NCI-H82 (cell line): Measurements from ENCODE around the gene DALRD3.
A peak's percentile ranks its signal among the peaks of the same experiment; 100 is the strongest.
"Not testable (repeated sequence)": the region's sequence is repeated elsewhere in the genome, so short reads cannot be mapped to it uniquely, and the experiment has no call there.

Experiments
- DNase-seq: peaks from one replicate; lab custom pipeline; 2025; lab: John Stamatoyannopoulos, UW

Gene DALRD3

DNA sequence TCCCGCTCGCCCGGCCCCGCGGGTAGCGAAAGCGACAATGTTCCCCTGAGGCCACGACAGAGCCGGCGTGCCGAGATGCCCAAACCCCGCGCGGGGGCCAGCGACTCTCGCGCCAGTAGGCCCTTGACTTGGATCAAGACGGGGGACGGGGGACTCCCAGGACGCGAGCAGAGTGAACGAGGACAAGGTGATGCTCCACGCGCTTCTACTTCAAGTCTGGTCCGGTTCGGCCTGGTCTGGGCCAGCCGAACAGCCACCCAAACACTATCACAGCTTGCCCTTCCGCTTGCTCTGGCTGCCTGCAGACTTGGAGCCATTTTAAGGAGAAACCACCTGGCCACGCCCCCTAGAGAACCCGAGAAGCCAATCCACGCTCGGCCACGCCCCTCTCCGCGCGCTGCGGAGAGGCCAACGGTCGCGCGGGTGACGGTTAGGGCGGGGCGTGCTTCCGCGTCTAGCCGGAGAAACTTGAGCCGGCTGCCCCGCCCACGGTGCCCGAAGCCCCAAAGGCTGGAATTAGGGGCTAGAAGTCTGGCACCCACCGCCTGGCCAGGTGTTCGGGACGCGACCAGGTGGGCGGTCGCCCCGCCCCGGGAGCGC lies 2.9 kb upstream of the DALRD3 start:
- peak; percentile 98 for DNase-seq

DNA sequence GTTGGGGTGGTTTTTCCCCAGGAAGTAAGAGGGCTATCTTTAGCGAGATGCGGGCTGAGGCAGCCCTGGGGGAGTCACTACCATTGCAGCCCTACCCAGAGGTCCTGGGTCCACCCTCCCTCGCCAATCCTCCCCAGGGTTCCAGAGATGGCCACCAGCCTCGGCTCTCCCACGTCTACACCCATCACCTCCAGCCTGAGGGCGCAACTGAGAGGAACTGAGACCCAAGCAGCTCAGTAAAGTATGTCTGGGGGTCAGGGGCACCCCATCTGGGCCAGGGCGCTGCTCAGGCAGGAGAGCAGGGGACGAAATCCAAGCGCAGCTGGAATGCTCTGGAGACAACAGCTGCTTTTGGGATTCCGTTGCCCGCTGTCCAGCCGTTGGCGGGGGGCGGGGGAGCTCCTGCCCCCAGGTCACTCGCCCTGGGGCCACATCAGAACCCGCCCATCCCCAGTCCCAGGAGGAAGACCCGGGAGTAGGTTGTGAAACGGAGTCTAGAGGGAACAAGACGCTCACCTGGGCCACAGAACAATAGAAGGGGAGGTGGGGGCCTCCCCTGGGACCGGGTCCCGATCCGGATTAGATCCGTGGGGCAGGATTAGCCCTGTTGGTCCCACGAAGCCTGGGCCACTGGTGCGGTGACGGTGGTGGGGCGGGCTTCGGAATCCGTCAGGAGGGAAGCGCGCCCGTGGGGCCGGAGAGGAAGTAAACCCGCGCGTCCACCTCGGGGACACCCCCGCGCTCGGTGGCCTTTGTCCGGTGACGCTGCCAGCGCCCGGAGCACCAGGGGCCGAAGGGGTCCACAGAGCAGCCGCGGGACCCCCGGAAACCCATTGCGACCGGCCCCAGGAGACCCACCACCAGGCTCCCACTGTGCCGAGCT lies 2.2 kb upstream of the DALRD3 start:
- peak; percentile 73 for DNase-seq

DNA sequence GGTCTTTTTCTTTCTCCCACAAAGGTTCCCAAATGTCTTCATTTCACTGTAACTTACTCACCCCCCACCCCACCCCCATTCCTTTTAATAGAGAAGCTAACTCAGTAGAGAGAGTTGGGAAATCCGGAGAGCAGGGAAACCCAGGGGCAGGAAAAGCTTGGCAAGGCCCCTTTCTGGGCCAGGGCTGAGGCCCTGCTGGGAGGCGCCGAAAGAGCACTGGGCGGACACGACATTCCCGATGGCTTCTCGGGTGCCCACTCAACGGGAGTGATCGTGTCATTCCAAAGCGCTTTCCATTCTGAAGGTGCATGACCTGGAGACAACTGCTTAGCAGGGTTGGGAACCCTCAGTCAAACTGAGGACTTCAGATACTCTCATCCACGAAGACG lies 1.6 kb upstream of the DALRD3 start:
- DNase-seq, result no peak

DNA sequence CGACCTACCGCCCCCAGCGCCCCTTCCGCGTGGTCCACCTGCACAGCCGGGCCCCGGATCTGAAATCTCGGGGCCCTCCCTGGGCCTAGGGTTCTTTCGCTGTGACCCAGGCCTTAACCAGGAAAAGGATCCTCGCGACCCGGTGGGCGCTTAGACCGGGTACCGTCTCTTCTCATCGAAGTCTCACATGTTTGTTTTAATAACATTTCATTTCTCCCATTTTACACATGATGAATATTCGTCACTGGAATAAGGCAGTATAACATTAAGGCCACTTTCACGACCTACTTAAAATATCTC lies 277 bp upstream of the DALRD3 start:
- DNase-seq, result no peak

DNA sequence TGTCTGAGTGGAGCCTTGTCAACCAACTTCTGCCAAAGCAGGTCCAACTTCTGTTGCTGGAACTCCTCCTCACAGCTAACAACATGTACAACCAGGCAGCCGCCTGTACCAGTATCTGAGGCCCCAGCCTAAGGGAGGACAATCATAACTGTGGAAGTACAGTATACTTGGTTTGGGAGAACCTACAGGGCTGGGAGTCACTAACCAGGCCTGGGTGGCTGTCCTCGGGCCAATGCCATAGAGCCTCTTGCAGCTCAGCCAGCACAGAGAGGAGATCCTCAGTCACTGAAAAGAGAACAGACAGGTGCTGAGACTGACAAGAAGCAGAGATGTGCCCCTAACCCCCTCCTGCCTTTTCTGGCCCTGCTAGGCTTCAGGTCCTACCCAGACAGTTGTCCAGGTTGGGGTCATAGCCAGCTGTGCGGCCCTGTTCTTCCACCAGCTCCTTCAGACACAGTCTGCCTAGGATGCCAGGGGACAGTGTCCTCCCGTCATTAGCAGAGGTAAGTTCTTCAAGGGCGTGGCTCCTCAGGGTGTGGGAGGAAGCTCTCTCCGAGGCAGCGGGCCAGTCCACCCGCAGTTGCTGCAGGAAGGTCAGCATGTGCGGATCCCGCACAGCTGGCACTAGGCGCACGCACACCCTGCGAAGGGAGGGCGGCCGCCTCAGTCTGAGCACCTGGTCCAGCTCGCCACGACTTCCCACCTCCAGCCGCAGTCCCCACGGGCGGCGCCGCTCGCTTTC lies 980 bp downstream of the DALRD3 start:
- peak; percentile 57 for DNase-seq

DNA sequence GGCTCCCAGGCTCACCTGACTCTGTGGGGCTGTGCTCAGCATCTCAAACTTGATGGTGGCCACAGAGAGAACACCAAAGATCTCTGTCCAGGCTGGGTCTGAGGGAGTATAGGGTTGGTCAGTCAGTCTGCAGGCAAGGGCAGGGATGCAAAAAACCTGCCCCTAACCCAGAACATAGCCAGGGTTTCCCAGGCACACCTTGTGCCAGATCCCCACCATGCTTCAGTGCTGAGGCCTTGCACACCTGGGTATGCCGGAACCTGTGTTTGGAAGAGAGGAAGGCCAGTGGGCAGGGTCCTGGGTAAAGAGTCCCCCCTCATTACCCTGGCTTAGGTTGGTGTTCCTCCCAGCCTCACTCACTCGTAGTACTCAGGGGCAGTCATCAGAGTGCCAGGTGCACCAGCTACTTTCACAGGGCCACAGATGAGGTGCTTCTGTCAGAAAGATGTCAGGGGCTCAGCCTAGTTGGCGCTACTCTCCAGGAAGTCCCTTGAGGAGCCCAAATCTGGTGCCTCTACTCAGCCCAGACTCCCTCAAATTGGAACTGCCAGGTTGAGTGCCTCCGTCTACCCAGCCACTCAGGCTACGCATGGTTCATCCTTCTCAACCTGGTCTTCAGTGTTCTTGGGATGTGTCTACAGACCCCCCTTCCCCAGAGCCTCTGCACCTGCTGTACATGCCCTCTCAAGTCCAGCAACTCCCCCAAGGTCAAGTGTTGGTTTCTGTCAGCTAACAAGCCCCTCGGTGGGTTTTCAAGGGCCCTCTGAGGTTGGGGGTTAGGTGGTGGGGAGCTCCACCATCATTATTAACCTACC lies 1.8 kb downstream of the DALRD3 start:
- no peak for DNase-seq

DNA sequence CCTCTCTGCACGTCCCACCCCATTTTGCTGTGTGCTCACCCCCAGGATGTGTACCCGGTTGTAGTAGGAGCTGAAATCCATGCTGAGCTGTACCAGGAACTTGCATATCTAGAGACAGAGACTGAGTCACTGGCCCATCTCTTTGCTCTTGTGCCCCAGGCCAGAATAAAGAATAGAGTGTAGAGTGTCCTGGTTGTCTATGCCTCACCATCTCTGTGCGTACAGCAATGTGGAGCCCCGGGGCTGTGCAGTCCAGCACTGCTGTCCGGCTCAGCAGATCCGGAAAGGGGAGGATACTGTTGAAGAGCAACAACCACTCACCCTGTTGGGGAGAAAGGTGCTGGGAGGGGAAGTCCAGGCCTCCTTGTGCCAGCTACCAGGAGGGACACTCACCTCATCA lies 2.6 kb downstream of the DALRD3 start:
- DNase-seq, result no peak

DNA sequence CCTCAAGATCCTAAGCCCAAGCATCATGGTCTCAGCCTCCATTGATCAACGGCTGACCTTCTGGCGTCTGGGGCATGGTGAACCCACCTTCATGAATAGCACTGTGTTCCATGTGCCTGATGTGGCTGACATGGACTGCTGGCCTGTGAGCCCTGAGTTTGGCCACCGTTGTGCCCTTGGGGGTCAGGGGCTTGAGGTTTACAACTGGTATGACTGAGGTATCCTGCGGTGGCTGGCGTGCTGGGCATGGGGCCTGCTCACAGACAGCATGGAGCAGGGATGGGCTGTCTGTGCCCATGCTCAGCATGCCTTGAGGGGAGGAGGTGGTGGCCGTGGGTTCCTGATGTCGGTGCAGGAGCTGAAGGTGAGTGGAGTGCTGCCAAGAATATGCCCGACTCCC lies 3.3 kb downstream of the DALRD3 start:
- no peak for DNase-seq

DNA sequence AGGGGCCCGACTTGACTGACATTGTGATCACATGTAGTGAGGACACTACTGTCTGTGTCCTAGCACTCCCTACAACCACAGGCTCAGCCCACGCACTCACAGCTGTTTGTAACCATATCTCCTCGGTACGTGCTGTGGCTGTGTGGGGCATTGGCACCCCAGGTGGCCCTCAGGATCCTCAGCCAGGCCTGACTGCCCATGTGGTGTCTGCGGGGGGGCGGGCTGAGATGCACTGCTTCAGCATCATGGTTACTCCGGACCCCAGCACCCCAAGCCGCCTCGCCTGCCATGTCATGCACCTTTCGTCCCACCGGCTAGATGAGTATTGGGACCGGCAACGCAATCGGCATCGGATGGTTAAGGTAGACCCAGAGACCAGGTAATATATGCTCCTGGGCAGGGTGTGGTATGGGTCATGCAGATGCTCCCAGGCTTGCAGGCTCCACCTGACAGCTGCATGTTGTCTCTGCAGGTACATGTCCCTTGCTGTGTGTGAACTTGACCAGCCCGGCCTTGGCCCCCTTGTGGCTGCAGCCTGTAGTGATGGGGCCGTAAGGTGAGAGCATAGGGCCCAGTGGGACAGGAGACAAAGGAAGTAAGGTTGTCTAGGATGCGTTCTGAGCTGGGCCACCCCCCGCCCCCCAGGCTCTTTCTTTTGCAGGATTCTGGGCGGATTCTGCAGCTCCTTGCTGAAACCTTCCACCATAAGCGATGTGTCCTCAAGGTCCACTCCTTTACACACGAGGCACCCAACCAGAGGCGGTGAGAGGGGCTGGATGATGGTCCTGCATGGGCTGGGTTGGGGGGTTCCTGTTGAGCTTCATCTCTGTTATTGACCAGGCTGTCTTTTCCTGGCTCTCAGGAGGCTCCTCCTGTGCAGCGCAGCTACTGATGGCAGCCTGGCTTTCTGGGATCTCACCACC lies 4.4 kb downstream of the DALRD3 start:
- DNase-seq, result peak; percentile 33

DNA sequence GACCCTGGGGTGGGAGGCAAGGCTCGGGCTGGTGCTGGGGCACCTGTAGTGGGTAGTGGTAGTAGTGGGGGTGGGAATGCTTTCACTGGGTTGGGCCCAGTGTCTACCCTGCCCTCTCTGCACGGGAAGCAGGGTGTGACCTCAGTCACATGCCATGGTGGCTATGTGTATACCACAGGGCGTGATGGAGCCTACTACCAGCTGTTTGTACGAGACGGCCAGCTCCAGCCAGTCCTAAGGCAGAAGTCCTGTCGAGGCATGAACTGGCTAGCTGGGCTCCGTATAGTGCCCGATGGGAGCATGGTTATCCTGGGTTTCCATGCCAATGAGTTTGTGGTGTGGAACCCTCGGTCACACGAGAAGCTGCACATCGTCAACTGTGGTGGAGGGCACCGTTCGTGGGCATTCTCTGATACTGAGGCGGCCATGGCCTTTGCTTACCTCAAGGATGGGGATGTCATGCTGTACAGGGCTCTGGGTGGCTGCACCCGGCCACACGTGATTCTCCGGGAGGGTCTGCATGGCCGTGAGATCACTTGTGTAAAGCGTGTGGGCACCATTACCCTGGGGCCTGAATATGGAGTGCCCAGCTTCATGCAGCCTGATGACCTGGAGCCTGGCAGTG lies 5.2 kb downstream of the DALRD3 start:
- DNase-seq, result no peak

DNA sequence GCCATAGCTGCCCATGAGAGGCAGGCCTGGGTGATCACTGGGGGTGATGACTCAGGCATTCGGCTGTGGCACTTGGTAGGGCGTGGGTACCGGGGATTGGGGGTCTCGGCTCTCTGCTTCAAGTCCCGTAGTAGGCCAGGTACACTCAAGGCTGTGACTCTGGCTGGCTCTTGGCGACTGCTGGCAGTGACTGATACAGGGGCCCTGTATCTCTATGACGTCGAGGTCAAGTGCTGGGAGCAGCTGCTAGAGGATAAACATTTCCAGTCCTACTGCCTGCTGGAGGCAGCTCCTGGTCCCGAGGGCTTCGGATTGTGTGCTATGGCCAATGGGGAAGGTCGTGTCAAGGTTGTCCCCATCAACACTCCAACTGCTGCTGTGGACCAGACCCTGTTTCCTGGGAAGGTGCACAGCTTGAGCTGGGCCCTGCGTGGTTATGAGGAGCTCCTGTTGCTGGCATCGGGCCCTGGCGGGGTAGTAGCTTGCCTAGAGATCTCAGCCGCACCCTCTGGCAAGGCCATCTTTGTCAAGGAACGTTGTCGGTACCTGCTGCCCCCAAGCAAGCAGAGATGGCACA lies 5.9 kb downstream of the DALRD3 start:
- DNase-seq, result no peak

DNA sequence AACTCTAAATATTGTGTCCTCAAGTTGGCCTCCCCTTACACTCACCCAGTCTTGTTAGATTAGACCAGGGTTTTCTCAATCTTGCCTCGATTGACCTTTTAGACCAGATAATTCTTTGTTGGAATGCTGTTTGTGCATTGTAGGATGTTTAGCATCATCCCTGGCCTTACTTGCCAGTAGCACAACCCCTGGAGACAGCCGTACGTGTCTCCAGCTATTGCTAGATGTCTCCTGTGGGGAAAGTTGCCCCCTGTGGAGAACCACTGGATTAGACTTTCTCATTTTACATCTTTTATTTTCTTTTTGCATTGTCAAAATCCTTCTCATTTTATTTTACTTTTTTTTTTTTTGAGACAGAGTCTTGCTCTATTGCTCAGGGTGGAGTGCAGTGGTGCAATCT lies 9.0 kb downstream of the DALRD3 start:
- no peak for DNase-seq

DNA sequence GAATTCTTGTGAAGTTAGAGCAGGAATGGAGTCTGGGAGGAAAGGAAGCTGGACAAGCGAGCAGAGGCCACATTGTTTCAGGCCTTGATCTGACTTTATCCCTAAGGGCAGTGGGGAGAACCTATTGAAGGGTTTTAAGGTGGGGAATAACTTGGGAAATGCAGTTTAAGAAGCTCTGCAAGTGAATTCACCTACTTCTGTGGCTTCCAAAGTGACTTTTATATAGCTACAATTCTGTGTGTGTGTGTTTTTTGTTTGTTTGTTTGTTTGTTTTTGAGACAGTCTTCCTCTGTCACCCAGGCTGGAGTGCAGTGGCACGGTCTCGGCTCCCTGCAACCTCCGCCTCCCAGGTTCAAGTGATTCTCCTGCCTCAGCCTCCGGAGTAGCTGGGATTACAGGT lies 9.8 kb downstream of the DALRD3 start:
- not testable (repeated sequence) for DNase-seq

DNA sequence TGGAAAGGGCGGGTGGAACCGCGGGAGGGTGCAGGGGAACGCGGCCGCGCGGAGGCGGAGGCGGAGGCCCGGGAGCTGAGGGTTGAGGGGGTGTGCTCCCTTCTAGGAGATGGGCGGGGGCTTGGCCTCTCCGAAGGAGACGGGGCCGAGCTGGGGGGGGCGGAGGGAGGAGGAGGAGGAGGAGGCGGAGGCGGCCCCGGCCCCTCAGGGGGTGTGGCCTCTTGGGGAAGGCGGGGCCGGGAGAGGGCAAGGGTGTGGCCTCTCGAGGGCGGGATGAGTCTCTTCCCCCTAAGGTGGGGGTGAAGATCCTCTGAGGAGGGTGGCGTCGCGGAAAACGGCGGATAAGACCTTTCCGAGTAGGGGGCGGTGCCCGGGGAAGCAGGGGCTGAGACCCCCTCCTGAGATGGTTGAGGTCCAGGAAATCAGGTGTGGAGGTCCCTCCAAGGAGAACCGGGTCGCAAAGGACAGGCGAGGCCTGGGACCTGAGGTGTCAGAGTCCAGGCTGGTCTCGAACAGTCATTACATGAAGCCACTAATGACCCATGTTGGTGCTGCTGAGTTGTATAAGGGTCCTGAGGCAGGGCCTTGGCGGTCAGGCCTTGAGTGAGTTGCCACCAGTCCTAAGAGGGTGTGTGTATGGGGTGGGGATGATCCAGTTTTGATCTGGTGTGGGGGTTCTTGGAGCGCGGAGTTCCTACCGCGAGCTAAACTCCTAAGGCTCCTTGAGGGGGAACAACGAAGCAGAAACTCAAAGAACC lies 10.4 kb downstream of the DALRD3 start:
- DNase-seq, result peak; percentile 93

DNA sequence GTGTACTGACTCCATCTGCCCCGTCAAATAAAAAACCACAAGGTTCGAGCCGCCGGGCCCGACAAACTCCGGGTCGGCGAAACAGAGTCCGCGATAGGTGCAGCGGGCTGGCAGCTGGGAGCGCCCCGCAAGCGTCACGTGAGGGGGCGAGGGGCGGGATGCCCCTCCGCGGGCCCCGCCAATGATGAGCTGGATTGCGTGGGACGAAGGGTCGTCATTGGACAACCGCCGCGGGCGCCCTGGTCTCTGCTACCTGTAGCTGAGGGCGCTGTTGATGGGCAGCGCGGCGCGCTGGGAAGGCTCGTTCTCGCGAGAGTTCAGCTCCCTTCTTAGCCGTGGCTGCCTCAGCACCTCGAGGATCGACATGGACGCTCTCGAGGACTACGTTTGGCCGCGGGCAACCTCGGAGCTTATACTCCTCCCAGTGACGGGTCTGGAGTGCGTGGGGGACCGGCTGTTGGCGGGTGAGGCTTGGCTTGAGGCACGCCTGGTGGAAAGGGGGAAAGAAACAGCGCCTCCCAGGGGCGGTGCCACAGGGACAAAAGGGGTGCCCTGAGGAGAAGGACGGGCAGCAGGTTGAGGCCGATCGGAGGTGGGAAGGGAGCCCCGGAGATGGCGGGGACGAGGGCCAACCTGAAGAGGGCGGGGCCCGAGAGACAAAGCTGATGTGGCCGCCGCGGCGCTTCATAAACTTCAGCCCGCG lies 11.2 kb downstream of the DALRD3 start, which contains the start of gene WDR6:
Gene WDR6, plus strand, starts transcription at position 324 of the 703 bp plus-strand sequence. Its CDS starts 41 bp downstream, at position 365.
- peak; percentile 99 for DNase-seq

DNA sequence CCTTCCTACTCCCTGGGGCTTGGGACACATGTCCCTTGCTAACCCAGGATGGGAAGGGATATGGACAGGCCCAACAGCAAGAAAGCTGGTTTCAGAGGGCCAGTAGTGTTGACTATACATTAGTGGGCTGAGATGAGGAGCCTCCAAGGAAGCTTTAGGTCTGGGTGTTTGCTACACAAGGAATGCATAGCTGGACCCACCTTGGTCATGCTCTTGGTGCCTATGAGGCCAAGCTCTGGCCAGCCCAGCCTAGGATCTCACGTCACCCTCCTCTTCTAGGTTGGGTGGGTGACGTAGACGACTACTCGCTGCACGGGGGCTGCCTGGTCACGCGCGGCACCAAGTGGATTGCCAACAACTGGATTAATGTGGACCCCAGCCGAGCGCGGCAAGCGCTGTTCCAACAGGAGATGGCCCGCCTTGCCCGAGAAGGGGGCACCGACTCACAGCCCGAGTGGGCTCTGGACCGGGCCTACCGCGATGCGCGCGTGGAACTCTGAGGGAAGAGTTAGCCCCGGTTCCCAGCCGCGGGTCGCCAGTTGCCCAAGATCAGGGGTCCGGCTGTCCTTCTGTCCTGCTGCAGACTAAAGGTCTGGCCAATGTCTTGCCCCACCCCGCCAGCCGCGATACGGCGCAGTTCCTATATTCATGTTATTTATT lies 11.8 kb downstream of the DALRD3 start:
- DNase-seq, result peak; percentile 45

DNA sequence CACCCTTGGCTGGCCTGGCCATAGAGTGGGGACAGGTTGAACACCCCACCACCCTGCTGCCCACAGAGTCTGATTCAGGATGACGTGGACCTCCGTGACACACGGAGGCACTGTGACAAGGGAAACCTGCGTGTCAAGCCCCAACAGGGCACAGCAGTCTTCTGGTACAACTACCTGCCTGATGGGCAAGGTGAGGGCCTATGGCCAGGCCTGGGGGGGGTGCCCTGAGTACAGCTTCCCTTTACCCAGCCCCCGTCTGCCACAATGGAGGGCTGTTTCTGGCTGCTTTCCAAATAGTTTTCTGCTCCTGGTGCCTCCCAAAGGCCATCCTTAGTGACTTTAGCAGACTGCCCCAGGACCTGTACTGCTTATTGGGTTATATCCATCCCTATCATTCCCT lies 12.4 kb downstream of the DALRD3 start:
- no peak for DNase-seq

DNA sequence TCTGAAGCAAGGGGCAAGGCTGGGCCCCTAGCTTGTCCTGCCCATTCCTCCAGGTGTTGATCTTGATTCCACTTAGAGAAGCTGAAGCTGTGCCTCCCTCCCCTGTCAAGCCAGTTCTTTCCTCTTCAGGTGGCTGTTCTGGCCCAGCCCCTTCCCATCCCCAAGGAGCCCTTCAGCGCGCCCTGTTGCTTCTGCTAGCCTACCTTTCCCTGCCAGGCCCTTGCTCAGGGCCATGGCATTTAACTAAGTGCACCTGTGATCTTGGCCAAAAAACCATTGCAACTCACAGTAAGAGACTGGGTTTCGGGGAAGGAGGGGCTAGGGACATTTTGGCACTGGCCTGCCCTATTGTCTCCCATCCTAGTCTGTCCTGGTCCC lies 13.1 kb downstream of the DALRD3 start:
- DNase-seq, result no peak
